ENCODE results near the gene CELSR1.

Gene CELSR1

GRCh38 chr22:46392137-46392844, 145.1 kb downstream of the CELSR1 start:
- no peak for DNase-seq

DNA sequence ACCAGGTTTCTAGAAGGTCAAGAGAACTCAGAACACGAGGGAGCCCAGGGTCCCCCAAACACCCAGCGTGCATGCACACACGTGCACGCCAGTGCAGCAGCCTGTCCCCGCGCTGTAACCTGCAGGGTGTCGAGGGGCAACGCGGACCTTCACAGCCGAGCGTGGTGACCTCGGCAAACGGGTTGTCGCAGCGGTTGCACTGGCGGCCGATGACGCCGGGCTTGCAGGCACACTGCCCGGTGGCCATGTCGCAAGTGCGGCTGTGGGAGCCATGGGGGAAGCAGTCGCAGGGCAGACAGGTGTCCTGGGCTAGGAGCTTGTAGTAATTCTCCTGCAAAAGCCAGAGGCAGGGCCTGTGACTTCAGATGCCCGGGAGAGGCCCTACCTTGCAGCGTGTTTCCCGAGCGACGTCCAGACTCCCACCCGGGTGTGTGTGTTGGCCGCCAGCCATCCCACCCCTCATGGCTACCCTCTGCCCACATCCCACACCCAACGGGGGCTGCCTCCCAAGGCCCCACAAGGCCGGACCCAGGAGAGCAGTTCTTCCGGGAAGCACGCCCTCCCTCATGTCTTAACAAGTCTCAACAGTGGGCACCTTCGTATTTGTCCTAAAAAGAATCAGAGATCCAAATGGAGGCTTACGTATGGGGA, 145.8 kb downstream of the CELSR1 start:
- no peak for DNase-seq

DNA sequence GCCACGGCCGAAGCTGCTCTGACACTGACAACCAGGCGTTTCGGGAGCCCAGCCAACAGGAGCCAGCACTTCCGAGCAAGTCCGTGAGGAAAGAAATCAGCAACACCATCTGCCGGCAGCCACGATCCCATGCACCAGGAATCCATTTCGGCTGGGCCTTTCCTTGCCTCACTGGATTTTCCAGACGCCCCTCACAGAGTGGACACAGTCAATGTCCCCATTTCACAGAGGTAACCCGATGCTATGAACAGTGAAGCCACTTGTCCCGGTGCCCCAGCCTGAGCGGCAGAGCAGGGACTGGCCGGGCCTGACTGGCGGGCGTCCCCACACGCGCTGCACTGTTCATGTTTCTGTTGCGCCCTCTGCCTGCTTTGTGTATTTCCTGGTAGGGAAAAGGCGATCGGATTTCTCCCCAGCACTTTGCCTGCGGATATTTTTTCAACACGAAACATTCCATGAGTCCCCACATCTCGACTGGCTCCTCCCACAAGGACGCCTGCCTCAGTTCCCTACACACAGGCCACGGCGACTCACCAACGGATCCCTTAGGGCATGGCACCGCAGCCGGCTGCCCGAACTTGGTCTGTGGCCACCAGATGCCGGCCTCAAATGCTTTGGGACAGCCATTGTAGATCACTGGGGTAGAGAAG, 146.6 kb downstream of the CELSR1 start:
- no peak for DNase-seq

DNA sequence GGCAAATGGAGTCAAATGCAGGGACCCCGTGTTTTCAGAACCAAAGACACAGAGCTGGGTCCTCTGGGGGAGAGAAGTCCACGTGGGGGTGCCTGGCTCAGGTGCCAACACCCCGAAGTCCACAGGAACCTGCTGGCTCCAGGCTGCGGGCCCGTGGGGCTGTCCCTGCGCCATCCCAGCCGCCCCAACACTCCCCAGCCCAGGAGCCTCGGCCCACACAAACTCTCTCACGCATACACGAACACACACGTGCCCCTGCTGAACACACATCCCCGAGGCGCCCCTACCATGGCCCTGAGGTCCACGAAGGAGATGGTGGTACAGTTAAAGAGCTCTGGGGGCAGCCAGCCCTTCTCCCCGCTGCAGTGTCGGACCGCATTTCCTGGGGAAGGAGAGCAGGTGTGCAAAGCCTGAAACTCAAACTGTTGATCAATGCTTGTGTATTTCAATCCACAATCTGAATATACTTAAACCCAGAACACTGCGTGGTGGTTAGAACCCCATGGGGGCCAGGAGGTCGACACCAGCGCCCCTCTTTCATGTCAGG, 147.2 kb downstream of the CELSR1 start:
- DNase-seq: no peak

DNA sequence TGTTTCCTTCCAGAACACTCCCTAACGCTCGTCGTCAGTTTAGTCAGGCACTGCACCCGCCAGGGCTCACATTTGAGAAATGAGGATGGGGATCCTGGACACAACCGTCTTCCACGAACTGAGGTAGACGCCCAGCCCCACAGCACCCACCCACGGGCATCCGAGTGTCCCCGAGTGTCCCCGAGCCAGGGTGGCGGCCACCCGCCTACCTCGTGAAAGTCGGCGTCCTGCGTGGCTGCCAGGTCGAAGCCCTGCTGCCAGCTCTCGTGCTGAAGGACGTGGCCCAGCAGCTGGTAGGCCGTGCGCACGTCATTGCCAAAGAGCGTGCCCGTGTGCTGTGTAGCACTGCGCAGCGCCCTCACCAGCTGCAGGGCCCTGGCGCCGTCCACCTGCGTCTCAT, 148.3 kb downstream of the CELSR1 start:
- no peak for DNase-seq

DNA sequence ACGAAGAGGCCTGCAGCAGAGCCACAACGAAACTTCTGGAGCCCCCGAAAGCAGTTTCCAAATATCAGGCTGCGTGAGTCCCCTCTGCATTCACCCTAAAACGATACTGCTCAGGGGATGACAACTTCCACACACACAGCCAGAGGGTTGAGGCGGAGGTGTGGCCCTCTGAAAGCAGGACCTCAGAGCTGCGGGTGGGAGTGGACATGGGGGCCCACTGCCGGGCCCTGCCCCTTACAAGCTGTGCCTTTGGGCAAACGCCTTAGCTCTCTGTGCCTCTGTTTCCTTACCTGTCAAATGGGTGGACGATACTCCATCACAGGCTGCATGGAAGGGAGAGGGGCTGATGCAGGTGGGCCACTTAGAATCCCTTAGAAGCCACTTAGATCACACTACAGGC, 148.8 kb downstream of the CELSR1 start:
- no peak for DNase-seq

DNA sequence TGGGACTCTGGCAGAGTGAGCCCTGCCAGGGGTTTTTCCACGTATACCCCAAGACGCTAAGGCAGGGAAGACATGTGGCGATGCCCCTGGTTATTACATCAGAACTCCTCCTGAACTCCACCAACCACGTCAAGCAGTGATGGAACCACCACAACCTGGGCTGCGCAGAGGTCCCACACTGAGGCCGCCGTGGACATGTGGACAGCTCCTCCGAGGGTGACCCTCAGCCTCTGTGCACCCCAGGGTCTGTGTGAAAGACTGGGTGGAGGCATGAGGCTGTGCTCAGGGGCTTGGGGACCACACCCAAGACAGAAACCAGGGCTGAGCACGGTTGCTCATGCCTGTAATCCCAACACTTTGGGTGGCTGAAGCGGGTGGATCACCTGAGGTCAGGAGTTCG, 149.7 kb downstream of the CELSR1 start:
- DNase-seq: no peak

GRCh38 chr22:46386312-46386711, 151.1 kb downstream of the CELSR1 start:
- no peak for DNase-seq

DNA sequence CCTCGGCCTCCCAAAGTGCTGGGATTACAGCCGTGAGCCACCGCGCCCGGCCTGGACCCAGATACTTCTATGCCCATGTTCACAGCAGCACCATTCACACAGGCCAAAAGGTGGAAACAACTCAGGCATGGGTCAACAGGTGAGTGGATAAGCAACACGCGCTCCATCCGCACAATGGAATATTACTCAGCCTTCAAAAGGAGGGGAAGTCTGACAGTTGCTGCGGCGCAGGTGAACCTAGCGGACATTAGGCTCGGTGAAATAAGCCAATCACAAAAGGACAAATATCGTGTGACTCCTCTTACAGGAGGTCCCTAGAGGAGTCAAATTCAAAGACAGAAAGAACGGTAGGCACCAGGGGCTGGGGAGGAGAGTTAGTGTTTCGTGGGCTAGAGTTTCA, 154.9 kb downstream of the CELSR1 start:
- DNase-seq: no peak

DNA sequence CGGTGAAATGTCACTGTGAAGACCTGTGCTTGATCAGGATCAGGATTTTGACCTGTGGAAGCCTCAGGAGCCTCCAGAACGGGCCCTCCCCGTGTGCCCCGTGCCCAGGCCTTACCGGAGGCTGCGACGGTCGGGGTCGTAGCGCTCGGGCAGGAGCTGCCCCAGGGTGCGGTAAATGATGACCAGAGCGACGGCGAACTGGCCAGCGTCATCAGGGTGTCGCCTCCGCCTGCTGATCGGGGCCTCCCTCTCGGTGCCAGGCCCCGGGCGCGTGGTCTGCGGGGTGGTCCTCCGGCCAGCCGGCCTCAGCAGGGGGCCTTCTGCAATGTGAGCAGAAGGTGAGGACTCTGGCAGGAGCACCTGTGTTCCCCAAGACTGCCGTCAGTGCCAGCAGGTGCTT, 155.7 kb downstream of the CELSR1 start:
- no peak for DNase-seq

GRCh38 chr22:46381142-46381541, 156.3 kb downstream of the CELSR1 start:
- no peak for DNase-seq

DNA sequence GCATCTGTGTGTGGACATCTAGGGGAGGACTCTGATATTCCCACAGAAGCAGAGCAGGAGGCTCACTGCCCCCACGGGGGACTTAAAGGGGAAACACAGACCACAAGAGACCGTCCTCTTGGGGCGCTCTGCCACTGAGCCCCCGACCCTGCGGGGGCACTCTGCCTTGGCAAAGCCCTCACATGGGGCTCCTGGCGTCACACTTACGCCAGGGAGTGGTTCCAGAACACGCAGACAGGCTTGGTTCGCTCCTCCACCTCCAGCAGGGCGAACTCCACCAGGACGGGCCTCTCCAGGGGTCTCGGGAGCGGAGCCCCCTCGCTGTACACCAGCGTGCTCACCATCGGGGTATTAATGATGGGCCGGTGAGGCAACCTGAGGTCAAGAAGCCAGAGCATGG, 156.8 kb downstream of the CELSR1 start:
- no peak for DNase-seq

DNA sequence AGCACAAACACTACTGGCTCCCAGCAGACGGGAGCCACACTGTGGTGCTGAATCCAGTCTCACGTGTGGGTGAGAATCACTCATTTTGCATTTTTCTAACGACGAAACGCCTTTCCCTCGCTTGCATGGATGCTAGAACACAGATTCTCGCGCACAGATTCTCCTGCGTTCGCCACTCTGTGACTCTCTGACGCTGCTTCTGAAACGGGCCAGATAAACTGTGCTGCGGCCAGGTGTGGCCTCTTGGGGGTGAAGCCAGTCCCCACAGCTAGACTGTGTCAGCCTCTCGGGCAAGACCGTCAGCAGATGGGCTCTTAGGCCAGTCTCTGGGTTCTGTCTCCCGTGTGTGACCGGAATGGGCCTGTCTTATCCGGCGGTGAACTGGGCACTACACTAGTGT, 157.4 kb downstream of the CELSR1 start:
- no peak for DNase-seq

GRCh38 chr22:46379066-46379930, 158.1 kb downstream of the CELSR1 start:
- DNase-seq: no peak

DNA sequence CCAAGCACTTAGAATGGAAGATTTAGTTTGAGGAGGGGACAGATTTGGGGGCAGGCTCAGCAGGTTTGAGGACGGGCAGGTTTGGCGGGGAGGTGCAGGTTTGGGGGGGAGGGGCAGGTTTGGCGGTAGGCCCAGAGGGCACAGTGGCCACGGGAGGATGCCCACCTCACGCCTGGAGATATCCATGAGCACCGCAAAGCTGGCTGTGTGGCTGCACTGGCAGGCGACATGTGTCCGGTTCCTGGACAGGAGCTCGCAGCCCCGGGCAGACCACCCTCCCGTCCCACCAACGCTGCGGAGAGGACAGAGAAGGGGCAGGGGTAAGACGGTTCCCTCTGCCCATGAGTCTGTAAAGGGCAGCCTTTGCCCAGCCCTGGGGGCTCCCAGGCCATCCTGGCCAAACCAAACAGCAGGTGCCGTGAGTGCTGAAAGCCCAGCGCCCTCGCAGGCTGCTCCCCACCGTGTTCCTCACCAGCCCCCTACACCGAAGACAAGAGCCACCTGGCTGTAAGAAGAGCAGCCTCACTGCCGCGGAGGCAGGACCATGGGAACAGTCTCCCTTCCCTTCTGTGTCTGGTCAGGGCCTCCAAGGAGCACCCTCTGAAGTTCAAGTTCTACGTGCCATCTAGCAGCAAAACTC, 158.9 kb downstream of the CELSR1 start:
- no peak for DNase-seq

- no peak for DNase-seq
Observed at GRCh38 chr22:46377525-46378425, 159.6 kb downstream of the CELSR1 start.

DNA sequence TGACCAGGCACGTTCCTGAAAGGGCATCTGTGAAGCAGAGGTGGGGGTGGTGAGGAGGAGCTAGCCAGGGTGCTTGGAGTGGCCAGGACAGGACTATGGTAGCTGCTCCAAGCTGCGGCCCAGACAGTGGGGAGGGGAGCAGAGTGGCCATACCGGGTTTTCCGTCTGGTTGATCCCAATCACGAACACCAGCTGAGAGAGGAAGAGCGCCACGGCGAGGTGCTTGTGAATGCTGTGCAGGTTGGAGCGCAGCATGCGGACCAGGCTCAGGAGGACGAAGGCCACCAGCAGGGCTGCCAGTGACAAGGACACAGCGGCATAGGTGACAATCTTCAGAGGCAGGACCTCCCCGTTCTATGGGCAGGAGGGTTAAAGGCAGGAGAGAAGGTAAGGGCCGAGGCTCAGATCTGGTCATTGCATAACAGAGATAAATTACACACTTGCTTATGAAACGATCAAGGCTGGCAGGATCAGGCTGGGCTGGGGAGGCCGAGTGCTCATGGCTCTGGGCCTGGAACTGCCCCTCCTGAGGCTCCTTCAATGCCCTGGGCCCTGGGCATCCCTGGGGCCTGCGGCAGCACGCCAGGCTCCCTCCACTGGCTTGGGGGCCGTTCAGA, 160.4 kb downstream of the CELSR1 start:
- DNase-seq: no peak

DNA sequence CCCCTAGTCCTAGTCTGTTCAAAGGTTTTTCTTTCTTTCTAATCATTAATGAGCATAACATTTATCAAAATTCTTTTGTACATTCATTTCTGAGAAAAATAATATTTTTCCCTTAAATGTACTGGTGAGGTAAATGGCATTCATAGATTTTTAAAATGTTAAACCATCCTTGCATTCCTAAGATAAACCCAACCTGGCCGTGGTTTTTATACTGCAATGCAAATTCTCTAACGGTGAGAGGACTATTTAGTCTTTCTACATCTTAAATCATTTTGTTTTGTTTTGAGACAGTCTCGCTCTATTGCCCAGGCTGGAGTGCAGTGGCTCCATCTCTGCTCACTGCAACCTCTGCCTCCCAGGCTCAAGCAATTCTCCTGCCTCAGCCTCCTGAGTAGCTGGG, 161.3 kb downstream of the CELSR1 start:
- DNase-seq: no peak

GRCh38 chr22:46374663-46375474, 162.6 kb downstream of the CELSR1 start:
- DNase-seq: no peak

Measured in GDM1 (cell line).